ENCODE measurements around the gene KCNQ5.

Gene KCNQ5

GRCh38 chr6:72789145-72789544 lies 167.3 kb downstream of the KCNQ5 start:
- ChIA-PET POLR2A (interaction anchor here (0.8 kb wide), 1 partner anchor 12 kb away, joined by 3 read pairs; no protein-coding TSS in a partner anchor), CTCF (interaction anchor here (0.7 kb wide), 1 partner anchor 165 kb away, joined by 3 read pairs; no protein-coding TSS in a partner anchor)
- no peak overlapping the region for H3K27ac ChIP-seq (ENCODE audit: extremely low read depth, low read depth, low read length)

GRCh38 chr6:72792692-72793091 lies 170.8 kb downstream of the KCNQ5 start:
- POLR2A ChIA-PET, result no interaction called here
- H3K27ac ChIP-seq (ENCODE audit: extremely low read depth, low read depth, low read length), result no peak overlapping the region
- TF ChIP-seq ZNF544 (tag by site-specific recombination; IDR thresholded peaks at IDR 0.05), result no peak
- TF ChIP-seq ZNF24 (tag by site-specific recombination; IDR thresholded peaks at IDR 0.05), result no peak
- TF ChIP-seq ZNF747 (tag by site-specific recombination; IDR thresholded peaks at IDR 0.05), result no peak
- TF ChIP-seq, protein P1, sequence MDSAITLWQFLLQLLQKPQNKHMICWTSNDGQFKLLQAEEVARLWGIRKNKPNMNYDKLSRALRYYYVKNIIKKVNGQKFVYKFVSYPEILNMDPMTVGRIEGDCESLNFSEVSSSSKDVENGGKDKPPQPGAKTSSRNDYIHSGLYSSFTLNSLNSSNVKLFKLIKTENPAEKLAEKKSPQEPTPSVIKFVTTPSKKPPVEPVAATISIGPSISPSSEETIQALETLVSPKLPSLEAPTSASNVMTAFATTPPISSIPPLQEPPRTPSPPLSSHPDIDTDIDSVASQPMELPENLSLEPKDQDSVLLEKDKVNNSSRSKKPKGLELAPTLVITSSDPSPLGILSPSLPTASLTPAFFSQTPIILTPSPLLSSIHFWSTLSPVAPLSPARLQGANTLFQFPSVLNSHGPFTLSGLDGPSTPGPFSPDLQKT (IDR thresholded peaks at IDR 0.05; ENCODE audit: borderline replicate concordance, low read depth, low read length), result no peak
- TF ChIP-seq ZNF280D (tag by site-specific recombination; IDR thresholded peaks at IDR 0.05), result no peak
- TF ChIP-seq, protein P2, sequence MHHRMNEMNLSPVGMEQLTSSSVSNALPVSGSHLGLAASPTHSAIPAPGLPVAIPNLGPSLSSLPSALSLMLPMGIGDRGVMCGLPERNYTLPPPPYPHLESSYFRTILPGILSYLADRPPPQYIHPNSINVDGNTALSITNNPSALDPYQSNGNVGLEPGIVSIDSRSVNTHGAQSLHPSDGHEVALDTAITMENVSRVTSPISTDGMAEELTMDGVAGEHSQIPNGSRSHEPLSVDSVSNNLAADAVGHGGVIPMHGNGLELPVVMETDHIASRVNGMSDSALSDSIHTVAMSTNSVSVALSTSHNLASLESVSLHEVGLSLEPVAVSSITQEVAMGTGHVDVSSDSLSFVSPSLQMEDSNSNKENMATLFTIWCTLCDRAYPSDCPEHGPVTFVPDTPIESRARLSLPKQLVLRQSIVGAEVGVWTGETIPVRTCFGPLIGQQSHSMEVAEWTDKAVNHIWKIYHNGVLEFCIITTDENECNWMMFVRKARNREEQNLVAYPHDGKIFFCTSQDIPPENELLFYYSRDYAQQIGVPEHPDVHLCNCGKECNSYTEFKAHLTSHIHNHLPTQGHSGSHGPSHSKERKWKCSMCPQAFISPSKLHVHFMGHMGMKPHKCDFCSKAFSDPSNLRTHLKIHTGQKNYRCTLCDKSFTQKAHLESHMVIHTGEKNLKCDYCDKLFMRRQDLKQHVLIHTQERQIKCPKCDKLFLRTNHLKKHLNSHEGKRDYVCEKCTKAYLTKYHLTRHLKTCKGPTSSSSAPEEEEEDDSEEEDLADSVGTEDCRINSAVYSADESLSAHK (tag by site-specific recombination; IDR thresholded peaks at IDR 0.05), result no peak
- TF ChIP-seq ZNF621 (tag by site-specific recombination; IDR thresholded peaks at IDR 0.05), result no peak
- no peak for TF ChIP-seq ZNF596 (tag by site-specific recombination; IDR thresholded peaks at IDR 0.05)
- TF ChIP-seq ZNF555 (tag by site-specific recombination; conservative IDR thresholded peaks at IDR 0.05), result no peak
- no peak for TF ChIP-seq ZNF223 (tag by site-specific recombination; IDR thresholded peaks at IDR 0.05)
- TF ChIP-seq ZNF830 (tag by site-specific recombination; IDR thresholded peaks at IDR 0.05; ENCODE audit: low read depth), result no peak
- no peaks in the 10 kb centered on the region for H3K9me3 ChIP-seq (ENCODE audit: control insufficient read depth, insufficient read depth, low read depth, low read length)
- no peak overlapping the region for H3K4me3 ChIP-seq (ENCODE audit: low read depth, low read length)
- H3K36me3 ChIP-seq (ENCODE audit: control insufficient read depth in 2 of 2, insufficient read depth in 1 of 2, low read length in 2 of 2), result no peaks in the 10 kb centered on the region
- H3K4me1 ChIP-seq (ENCODE audit: control insufficient read depth, insufficient read depth, low read length), result no peaks in the 10 kb centered on the region
- CTCF ChIA-PET, result interaction anchor here (0.6 kb wide), 1 partner anchor 202 kb away, joined by 3 read pairs; no protein-coding TSS in a partner anchor

More at GRCh38 chr6:72789145-72789544, 167.3 kb downstream of the KCNQ5 start:
- TF ChIP-seq ZNF211 (tag by site-specific recombination; IDR thresholded peaks at IDR 0.05; ENCODE audit: low read depth), result no peak
- no peak for TF ChIP-seq ZNF302 (tag by site-specific recombination; IDR thresholded peaks at IDR 0.05; ENCODE audit: low read depth)
- TF ChIP-seq ZNF391 (tag by site-specific recombination; IDR thresholded peaks at IDR 0.05; ENCODE audit: borderline replicate concordance, low read depth), result no peak
- no peak for TF ChIP-seq ZNF660 (tag by site-specific recombination; IDR thresholded peaks at IDR 0.05)
- Histone ChIP-seq H3K4me1 (ENCODE audit: control insufficient read depth, insufficient read depth, low read length) (no peaks in the 10 kb centered on the region), H3K4me3 (ENCODE audit: low read depth, low read length) (no peak overlapping the region), H3K9me3 (ENCODE audit: control insufficient read depth, insufficient read depth, low read depth, low read length) (no peaks in the 10 kb centered on the region), H3K36me3 (ENCODE audit: control insufficient read depth in 2 of 2, insufficient read depth in 1 of 2, low read length in 2 of 2) (no peaks in the 10 kb centered on the region)

All from HEK293 (cell line).